T-cell (primary cell): Measurements from ENCODE around the gene ARHGAP10. TPM values are rescaled to one million over a fixed set of nuclear protein-coding genes. Genes with fewer than 3 reads are reported as not detected.

Experiments
- ATAC-seq, 4 experiments: fragments of 200-7000 bp in 3 of 4; fragments of 150-1000 bp in 1 of 4; cut with Tn5 transposase; replicated peaks in 1 of 4; 1 replicate in 3 of 4; 2 replicates in 1 of 4; pipeline ENCODE4 v1.10.0; 2021; ENCODE audit warnings: moderate library complexity in 3 of 4, mild to moderate bottlenecking in 2 of 4, moderate number of reproducible peaks in 1 of 4
- CTCF ChIA-PET, 2 donors: fragments of 300-600 bp; sonication (Branson Sonifier 250); formaldehyde crosslinking; loops; one replicate each; lab custom pipeline; 2022; ENCODE audit warnings: antibody characterized with exemption in 2 of 2; lab: Charles Lee
- POLR2A ChIA-PET, 2 donors: fragments of 300-600 bp; sonication (Branson Sonifier 250); formaldehyde crosslinking; loops; one replicate each; lab custom pipeline; 2022; ENCODE audit warnings: antibody characterized with exemption in 2 of 2; lab: Charles Lee
- DNase-seq, 35 experiments: peaks; one replicate each; pipeline versions ENCODE4 v3.0.0 to v3.0.0-alpha.2; 2013 to 2023
- H3K27ac ChIP-seq: one replicate; pipeline ENCODE4 v1.5.1; 2013; ENCODE audit warnings: low read length
- H3K27me3 ChIP-seq, 2 experiments: replicated peaks in 1 of 2; 1 replicate in 1 of 2; 2 replicates in 1 of 2; pipeline versions ENCODE4 v1.6.1 to v1.7.0; 2013; ENCODE audit warnings: low read length in 1 of 2, mixed read lengths in 1 of 2; ENCODE audit not compliant: control insufficient read depth in 2 of 2, insufficient read depth in 2 of 2; ENCODE audit errors: extremely low read depth in 1 of 2
- H3K36me3 ChIP-seq, 2 donors: 1 replicate in 1 of 2; 2 replicates in 1 of 2; pipeline versions ENCODE4 v1.6.1 to v1.7.0; 2013; ENCODE audit warnings: low read length in 1 of 2; ENCODE audit not compliant: control insufficient read depth in 2 of 2, insufficient read depth in 1 of 2; ENCODE audit errors: extremely low read depth in 1 of 2
- H3K4me1 ChIP-seq, 2 experiments: 1 replicate in 1 of 2; 2 replicates in 1 of 2; pipeline versions ENCODE4 v1.6.1 to v1.7.0; 2013; ENCODE audit warnings: low read length in 2 of 2, mixed read lengths in 1 of 2; ENCODE audit not compliant: insufficient read depth in 2 of 2, control insufficient read depth in 1 of 2; ENCODE audit errors: extremely low read depth in 1 of 2
- H3K4me3 ChIP-seq, 2 donors: 1 replicate in 1 of 2; 2 replicates in 1 of 2; pipeline versions ENCODE4 v1.5.1 to v1.7.0; 2013; ENCODE audit warnings: mild to moderate bottlenecking in 2 of 2, low read length in 1 of 2, moderate library complexity in 1 of 2; ENCODE audit not compliant: control insufficient read depth in 1 of 2; ENCODE audit errors: extremely low read depth in 1 of 2
- H3K9me3 ChIP-seq: 2 replicates; pipeline ENCODE4 v1.7.0; 2013
- H3K27ac Mint-ChIP-seq, 2 donors: one replicate each; pipeline ENCODE4 v1.8.0; 2020 to 2021; ENCODE audit warnings: mild to moderate bottlenecking in 2 of 2, mixed read lengths in 2 of 2
- H3K27me3 Mint-ChIP-seq, 2 donors: one replicate each; pipeline ENCODE4 v1.8.0; 2021 to 2022; ENCODE audit warnings: mixed read lengths in 2 of 2
- H3K36me3 Mint-ChIP-seq: one replicate; pipeline ENCODE4 v1.8.0; 2021; ENCODE audit warnings: mixed read lengths
- H3K4me1 Mint-ChIP-seq, 3 donors: one replicate each; pipeline ENCODE4 v1.8.0; 2020 to 2022; ENCODE audit warnings: mixed read lengths in 3 of 3, mild to moderate bottlenecking in 1 of 3
- H3K4me3 Mint-ChIP-seq, 3 donors: one replicate each; pipeline ENCODE4 v1.8.0; 2020 to 2022; ENCODE audit warnings: mild to moderate bottlenecking in 3 of 3, mixed read lengths in 3 of 3, moderate library complexity in 3 of 3
- H3K9me3 Mint-ChIP-seq, 3 donors: one replicate each; pipeline ENCODE4 v1.8.0; 2020 to 2022; ENCODE audit warnings: mixed read lengths in 3 of 3
- WGBS: methylation state at CpG from one replicate; pipeline ENCODE4 v1.1.5; 2013; ENCODE audit warnings: missing lambda C conversion rate; ENCODE audit not compliant: insufficient coverage; 5-methylcytosine and 5-hydroxymethylcytosine counted together
- total RNA-seq, 35 experiments: library from RNA in 6 of 35; stranded (reverse) in 6 of 35; fragments of 120-200 nt in 1 of 35; gene quantifications; one replicate each; pipeline versions ENCODE4 v1.2.1 to v1.2.4 and lab custom pipeline; 2013 to 2026

ARHGAP10 gene
- total RNA-seq, 5 donors from 2014 or later (not counting 1 experiment from before 2014, with no cell fraction given) = 6.2 to 7.7 (median 6.8) TPM

- ATAC-seq (no peak), DNase-seq (no peak)
- Mint-ChIP-seq H3K27me3 (no peaks in the 10 kb centered on the region), H3K4me3 (peak overlapping the region in 1 of 3 donors; percentile 52), H3K27ac (peak overlapping the region; percentile 88 to 99), H3K9me3 (peaks cover 0 to 6% (median 3%) of the 10 kb centered on the region in 3 donors), H3K36me3 (peaks cover 14% of the 10 kb centered on the region), H3K4me1 (peaks cover 94 to 98% (median 96%) of the 10 kb centered on the region in 3 donors)
- POLR2A ChIA-PET = no interaction called here
- no peaks in the 10 kb centered on the region for H3K27me3 ChIP-seq
- H3K27ac ChIP-seq = peak overlapping the region; percentile 56
- H3K9me3 ChIP-seq = peaks cover 2% of the 10 kb centered on the region
- H3K4me3 ChIP-seq = peak overlapping the region in 1 of 2 donors; percentile 17
- no CpG with 5 or more reads among the region's 6 CpGs for WGBS
- H3K4me1 ChIP-seq = peaks cover 52 to 77% of the 10 kb centered on the region in 2 experiments
- H3K36me3 ChIP-seq = peaks cover 0 to 4% of the 10 kb centered on the region in 2 donors
- CTCF ChIA-PET = interaction anchor here (1.3 to 2.1 kb wide), 2 partner anchors 11 kb away, joined by 3 to 7 read pairs; no protein-coding TSS in a partner anchor
Measured at GRCh38 chr4:148055844-148056243, 324.0 kb downstream of the ARHGAP10 start.

- H3K36me3 ChIP-seq = peaks cover 0 to 4% of the 10 kb centered on the region in 2 donors
- H3K9me3 ChIP-seq = peaks cover 2% of the 10 kb centered on the region
- H3K27me3 ChIP-seq = no peaks in the 10 kb centered on the region
- peaks cover 49 to 75% of the 10 kb centered on the region in 2 experiments for H3K4me1 ChIP-seq
- Mint-ChIP-seq H3K4me3 (peak overlapping the region in 2 of 3 donors; percentile 4 to 38), H3K27me3 (no peaks in the 10 kb centered on the region), H3K27ac (peak overlapping the region; percentile 95 to 97), H3K36me3 (peaks cover 14% of the 10 kb centered on the region), H3K4me1 (peaks cover 94 to 98% (median 95%) of the 10 kb centered on the region in 3 donors), H3K9me3 (peaks cover 0 to 6% (median 3%) of the 10 kb centered on the region in 3 donors)
- peak; percentile 28 to 49 (median 34) for ATAC-seq
- peak; percentile 10 to 69 (median 43) for DNase-seq
- peak overlapping the region; percentile 56 for H3K27ac ChIP-seq
- 29% methylated on average over 3 of the region's 6 CpGs for whole genome bisulfite sequencing
- POLR2A ChIA-PET = interaction anchor here in 1 of 2 donors (0.5 kb wide), 1 partner anchor 8 kb away, joined by 3 read pairs; no protein-coding TSS in a partner anchor
- H3K4me3 ChIP-seq = no peak overlapping the region
- CTCF ChIA-PET = interaction anchor here in 1 of 2 donors (0.6 to 0.9 kb wide), 2 partner anchors 11 to 566 kb away, joined by 4 read pairs; no protein-coding TSS in a partner anchor
Measured at GRCh38 chr4:148056879-148057278, 325.0 kb downstream of the ARHGAP10 start.

- Histone ChIP-seq H3K36me3 (peaks cover 0 to 4% of the 10 kb centered on the region in 2 donors), H3K9me3 (peaks cover 2% of the 10 kb centered on the region), H3K27ac (peak overlapping the region; percentile 56), H3K4me1 (peaks cover 44 to 74% of the 10 kb centered on the region in 2 experiments), H3K27me3 (no peaks in the 10 kb centered on the region), H3K4me3 (no peak overlapping the region)
- 100% methylated on average over 1 of the region's 5 CpGs for WGBS
- H3K4me1 Mint-ChIP-seq = peaks cover 90 to 95% (median 93%) of the 10 kb centered on the region in 3 donors
- no peak for DNase-seq
- no peaks in the 10 kb centered on the region for H3K27me3 Mint-ChIP-seq
- H3K4me3 Mint-ChIP-seq = peak overlapping the region in 1 of 3 donors; percentile 38
- POLR2A ChIA-PET = no interaction called here
- peaks cover 0 to 6% (median 3%) of the 10 kb centered on the region in 3 donors for H3K9me3 Mint-ChIP-seq
- H3K36me3 Mint-ChIP-seq = peaks cover 14% of the 10 kb centered on the region
- H3K27ac Mint-ChIP-seq = peak overlapping the region; percentile 95 to 97
- CTCF ChIA-PET = no interaction called here
- ATAC-seq = no peak
Measured at GRCh38 chr4:148057516-148057915, 325.6 kb downstream of the ARHGAP10 start.

GRCh38 chr4:148057984-148058859 is 326.3 kb downstream of the ARHGAP10 start:
- H3K27me3 ChIP-seq = no peaks in the 10 kb centered on the region
- ChIA-PET POLR2A (interaction anchor here in 1 of 2 donors (0.6 kb wide), 1 partner anchor 34 kb away, joined by 3 read pairs; no protein-coding TSS in a partner anchor), CTCF (no interaction called here)
- peaks cover 14% of the 10 kb centered on the region for H3K36me3 Mint-ChIP-seq
- peak overlapping the region; percentile 85 for H3K27ac ChIP-seq
- peaks cover 86 to 88% (median 87%) of the 10 kb centered on the region in 3 donors for H3K4me1 Mint-ChIP-seq
- no peak for DNase-seq
- peak overlapping the region in 1 of 3 donors; percentile 70 for H3K4me3 Mint-ChIP-seq
- peak overlapping the region; percentile 95 to 97 for H3K27ac Mint-ChIP-seq
- no peaks in the 10 kb centered on the region for H3K27me3 Mint-ChIP-seq
- peaks cover 0 to 5% of the 10 kb centered on the region in 2 donors for H3K36me3 ChIP-seq
- 88% methylated on average over 5 of the region's 14 CpGs for WGBS
- no peak for ATAC-seq
- peaks cover 0 to 6% (median 3%) of the 10 kb centered on the region in 3 donors for H3K9me3 Mint-ChIP-seq
- peaks cover 37 to 71% of the 10 kb centered on the region in 2 experiments for H3K4me1 ChIP-seq
- no peak overlapping the region for H3K4me3 ChIP-seq
- H3K9me3 ChIP-seq = peaks cover 2% of the 10 kb centered on the region

GRCh38 chr4:148059617-148060180 is 327.8 kb downstream of the ARHGAP10 start:
- Histone ChIP-seq H3K4me1 (peaks cover 27 to 58% of the 10 kb centered on the region in 2 experiments), H3K27me3 (no peaks in the 10 kb centered on the region), H3K36me3 (peaks cover 0 to 10% of the 10 kb centered on the region in 2 donors), H3K4me3 (no peak overlapping the region), H3K27ac (peak overlapping the region; percentile 85), H3K9me3 (peaks cover 2% of the 10 kb centered on the region)
- Mint-ChIP-seq H3K36me3 (peaks cover 24% of the 10 kb centered on the region), H3K27me3 (no peaks in the 10 kb centered on the region), H3K27ac (peak overlapping the region; percentile 95 to 97), H3K4me1 (peaks cover 71 to 83% (median 73%) of the 10 kb centered on the region in 3 donors), H3K4me3 (peak overlapping the region; percentile 64 to 71 (median 70)), H3K9me3 (peaks cover 0 to 6% (median 3%) of the 10 kb centered on the region in 3 donors)
- 78% methylated on average over 7 of the region's 10 CpGs for WGBS
- ChIA-PET CTCF (interaction anchor here (0.6 to 1.2 kb wide), 13 partner anchors 15 to 1423 kb away, joined by 3 to 7 read pairs (median 3); no protein-coding TSS in a partner anchor), POLR2A (interaction anchor here (0.6 to 1.2 kb wide), 6 partner anchors 39 to 393 kb away, joined by 3 to 7 read pairs (median 4); no protein-coding TSS in a partner anchor)
- DNase-seq = no peak
- no peak for ATAC-seq
